Measurements from ENCODE around the gene TEKT5. TPM values are rescaled to one million over a fixed set of nuclear protein-coding genes. Genes with fewer than 3 reads are reported as not detected.

TEKT5 gene
- total RNA-seq, 6 experiments from 2014 or later: not detected

DNA sequence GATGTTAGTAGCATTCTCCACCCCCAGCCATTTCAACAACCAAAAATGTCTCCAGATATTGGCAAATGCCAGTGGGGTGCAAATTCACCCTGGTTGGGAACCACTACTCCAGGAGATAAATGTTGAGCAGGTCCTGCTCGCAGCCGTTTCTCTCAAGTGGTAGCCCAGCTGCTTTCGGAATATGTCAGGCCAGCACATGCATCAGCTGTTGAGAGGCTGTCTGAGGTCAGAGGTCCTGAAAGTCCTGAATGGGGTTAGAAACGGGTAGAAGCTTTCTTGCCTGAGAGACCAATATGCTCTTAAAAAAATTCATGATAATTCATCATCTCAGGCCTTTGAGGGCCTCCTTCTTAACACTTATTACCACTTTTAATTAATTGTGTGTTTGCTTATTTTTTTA lies 31.0 kb downstream of the TEKT5 start:
- DNase-seq: no peak
- H3K4me3 Mint-ChIP-seq: no peak overlapping the region
- no peaks in the 10 kb centered on the region for H3K9me3 Mint-ChIP-seq
- H3K36me3 Mint-ChIP-seq (ENCODE audit: low read depth): no peaks in the 10 kb centered on the region
- H3K27me3 Mint-ChIP-seq (ENCODE audit: insufficient read depth): peaks cover 15% of the 10 kb centered on the region
- no peaks in the 10 kb centered on the region for H3K4me1 Mint-ChIP-seq (ENCODE audit: low read depth)
- H3K27ac Mint-ChIP-seq: no peak overlapping the region
- TF ChIP-seq, protein P1, sequence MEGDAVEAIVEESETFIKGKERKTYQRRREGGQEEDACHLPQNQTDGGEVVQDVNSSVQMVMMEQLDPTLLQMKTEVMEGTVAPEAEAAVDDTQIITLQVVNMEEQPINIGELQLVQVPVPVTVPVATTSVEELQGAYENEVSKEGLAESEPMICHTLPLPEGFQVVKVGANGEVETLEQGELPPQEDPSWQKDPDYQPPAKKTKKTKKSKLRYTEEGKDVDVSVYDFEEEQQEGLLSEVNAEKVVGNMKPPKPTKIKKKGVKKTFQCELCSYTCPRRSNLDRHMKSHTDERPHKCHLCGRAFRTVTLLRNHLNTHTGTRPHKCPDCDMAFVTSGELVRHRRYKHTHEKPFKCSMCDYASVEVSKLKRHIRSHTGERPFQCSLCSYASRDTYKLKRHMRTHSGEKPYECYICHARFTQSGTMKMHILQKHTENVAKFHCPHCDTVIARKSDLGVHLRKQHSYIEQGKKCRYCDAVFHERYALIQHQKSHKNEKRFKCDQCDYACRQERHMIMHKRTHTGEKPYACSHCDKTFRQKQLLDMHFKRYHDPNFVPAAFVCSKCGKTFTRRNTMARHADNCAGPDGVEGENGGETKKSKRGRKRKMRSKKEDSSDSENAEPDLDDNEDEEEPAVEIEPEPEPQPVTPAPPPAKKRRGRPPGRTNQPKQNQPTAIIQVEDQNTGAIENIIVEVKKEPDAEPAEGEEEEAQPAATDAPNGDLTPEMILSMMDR (IDR thresholded peaks at IDR 0.05): no peak

DNA sequence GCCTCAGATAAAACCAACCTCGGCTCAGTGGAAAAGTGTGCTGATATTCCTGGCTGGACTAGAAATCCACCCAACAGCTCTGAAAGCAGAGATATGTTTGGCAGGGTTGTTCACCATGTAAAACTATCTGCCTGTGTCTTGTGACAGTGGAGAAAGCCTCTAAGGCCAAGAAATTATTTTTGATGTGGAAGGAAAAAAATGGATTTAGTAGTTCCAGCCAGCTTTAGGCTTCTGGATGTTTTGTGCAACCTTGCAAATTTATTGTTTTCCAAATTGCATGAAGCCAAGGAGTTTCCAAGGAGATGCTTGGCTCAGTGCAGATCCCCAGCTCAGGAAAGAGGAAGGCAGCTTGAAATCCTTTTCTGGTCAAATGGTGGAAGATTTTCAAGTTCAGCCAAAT lies 31.6 kb downstream of the TEKT5 start:
- Mint-ChIP-seq H3K27ac (no peak overlapping the region), H3K36me3 (ENCODE audit: low read depth) (no peaks in the 10 kb centered on the region), H3K9me3 (no peaks in the 10 kb centered on the region), H3K4me1 (ENCODE audit: low read depth) (no peaks in the 10 kb centered on the region), H3K27me3 (ENCODE audit: insufficient read depth) (peaks cover 15% of the 10 kb centered on the region), H3K4me3 (no peak overlapping the region)
- no peak for DNase-seq
- TF ChIP-seq, protein P1 (IDR thresholded peaks at IDR 0.05): no peak

DNA sequence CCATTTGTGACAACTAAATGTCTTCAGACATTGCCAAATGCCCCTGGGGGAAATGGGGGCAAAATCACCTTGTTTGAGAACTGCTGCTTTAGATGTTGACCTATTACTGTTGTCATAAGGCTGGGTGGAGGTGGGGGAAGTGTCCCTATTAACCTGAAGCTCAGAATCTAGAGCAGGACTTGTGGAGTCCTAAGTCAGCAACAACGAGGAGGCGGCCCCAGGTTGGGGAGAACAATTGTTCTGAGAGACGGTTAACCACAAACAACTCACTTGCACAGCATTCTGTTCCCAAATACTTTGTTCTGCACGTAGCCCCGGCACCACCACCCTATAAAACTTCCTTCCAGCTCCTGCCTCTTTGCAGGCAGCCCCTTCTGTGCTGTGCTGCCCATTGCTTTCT lies 32.5 kb downstream of the TEKT5 start:
- Mint-ChIP-seq H3K9me3 (no peaks in the 10 kb centered on the region), H3K4me1 (ENCODE audit: low read depth) (no peaks in the 10 kb centered on the region), H3K27ac (no peak overlapping the region), H3K4me3 (no peak overlapping the region), H3K36me3 (ENCODE audit: low read depth) (no peaks in the 10 kb centered on the region), H3K27me3 (ENCODE audit: insufficient read depth) (peaks cover 15% of the 10 kb centered on the region)
- TF ChIP-seq, protein P1 (IDR thresholded peaks at IDR 0.05): no peak
- DNase-seq: no peak

DNA sequence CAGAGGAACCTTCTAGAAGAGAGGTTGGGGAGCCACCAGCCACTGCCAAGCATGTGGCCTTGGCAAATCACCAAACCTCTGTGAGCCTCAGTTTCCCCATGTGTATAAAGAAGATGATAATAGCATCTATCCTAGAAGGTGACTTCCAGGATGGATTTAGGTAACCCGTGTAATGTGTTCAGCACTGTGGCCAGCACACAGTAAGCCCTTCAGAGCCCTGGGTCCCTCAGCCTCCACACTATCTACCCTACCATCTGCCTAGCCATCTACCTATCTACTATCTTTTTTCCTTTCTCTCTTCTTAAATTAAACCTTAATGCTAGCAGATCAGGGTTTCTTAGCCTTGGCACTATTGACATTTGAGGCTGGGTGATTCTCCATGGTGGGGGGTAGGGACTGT lies 33.0 kb downstream of the TEKT5 start:
- no peaks in the 10 kb centered on the region for H3K36me3 Mint-ChIP-seq (ENCODE audit: low read depth)
- DNase-seq: no peak
- H3K9me3 Mint-ChIP-seq: no peaks in the 10 kb centered on the region
- H3K4me3 Mint-ChIP-seq: no peak overlapping the region
- H3K4me1 Mint-ChIP-seq (ENCODE audit: low read depth): no peaks in the 10 kb centered on the region
- H3K27me3 Mint-ChIP-seq (ENCODE audit: insufficient read depth): peaks cover 15% of the 10 kb centered on the region
- TF ChIP-seq, protein P1 (IDR thresholded peaks at IDR 0.05): no peak
- H3K27ac Mint-ChIP-seq: no peak overlapping the region

DNA sequence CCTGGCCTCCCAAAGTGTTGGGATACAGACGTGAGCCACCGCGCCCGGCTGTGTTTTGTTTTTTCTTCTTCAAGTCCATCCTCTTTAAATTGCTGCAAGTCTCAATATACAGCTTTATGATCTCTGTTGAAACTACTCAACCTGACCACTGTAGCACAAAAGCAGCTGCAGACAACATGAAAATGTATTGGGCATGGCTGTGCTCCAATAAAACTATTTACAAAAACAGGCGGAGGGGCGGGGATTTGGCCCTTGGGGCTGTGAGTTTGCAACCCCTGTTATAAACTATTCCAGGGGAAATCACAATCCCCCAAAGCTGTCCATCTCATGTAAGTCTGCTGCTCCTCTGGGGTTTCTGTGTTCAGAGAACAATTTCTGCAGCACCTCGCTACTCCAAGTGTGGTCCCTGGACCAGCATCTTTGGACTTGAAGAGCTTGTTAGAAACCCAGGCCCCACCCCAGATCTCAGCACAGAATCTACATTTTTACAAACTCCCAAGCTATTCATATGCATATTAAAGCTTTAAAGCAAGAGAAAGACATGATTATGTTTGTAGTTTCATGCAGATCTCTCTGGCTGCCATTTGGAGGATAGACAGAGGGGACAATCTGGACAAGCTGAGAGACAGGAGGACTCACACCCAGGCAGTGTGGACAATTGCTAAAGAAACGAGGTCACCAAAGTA lies 33.6 kb downstream of the TEKT5 start:
- Mint-ChIP-seq H3K27ac (no peak overlapping the region), H3K36me3 (ENCODE audit: low read depth) (no peaks in the 10 kb centered on the region), H3K4me3 (no peak overlapping the region), H3K4me1 (ENCODE audit: low read depth) (no peaks in the 10 kb centered on the region), H3K27me3 (ENCODE audit: insufficient read depth) (peaks cover 15% of the 10 kb centered on the region), H3K9me3 (no peaks in the 10 kb centered on the region)
- DNase-seq: no peak
- TF ChIP-seq, protein P1 (IDR thresholded peaks at IDR 0.05): no peak

Measured in HFFc6 (cell line).